ENCODE results near the gene NCAPD2. TPM values are rescaled to one million over a fixed set of nuclear protein-coding genes. Genes with fewer than 3 reads are reported as not detected.
"Not testable (repeated sequence)": the region's sequence is repeated elsewhere in the genome, so short reads cannot be mapped to it uniquely, and the experiment has no call there.

The NCAPD2 gene
- polyA plus RNA-seq, 3 donors = 62.2 to 76.7 (median 70.6) TPM

DNA sequence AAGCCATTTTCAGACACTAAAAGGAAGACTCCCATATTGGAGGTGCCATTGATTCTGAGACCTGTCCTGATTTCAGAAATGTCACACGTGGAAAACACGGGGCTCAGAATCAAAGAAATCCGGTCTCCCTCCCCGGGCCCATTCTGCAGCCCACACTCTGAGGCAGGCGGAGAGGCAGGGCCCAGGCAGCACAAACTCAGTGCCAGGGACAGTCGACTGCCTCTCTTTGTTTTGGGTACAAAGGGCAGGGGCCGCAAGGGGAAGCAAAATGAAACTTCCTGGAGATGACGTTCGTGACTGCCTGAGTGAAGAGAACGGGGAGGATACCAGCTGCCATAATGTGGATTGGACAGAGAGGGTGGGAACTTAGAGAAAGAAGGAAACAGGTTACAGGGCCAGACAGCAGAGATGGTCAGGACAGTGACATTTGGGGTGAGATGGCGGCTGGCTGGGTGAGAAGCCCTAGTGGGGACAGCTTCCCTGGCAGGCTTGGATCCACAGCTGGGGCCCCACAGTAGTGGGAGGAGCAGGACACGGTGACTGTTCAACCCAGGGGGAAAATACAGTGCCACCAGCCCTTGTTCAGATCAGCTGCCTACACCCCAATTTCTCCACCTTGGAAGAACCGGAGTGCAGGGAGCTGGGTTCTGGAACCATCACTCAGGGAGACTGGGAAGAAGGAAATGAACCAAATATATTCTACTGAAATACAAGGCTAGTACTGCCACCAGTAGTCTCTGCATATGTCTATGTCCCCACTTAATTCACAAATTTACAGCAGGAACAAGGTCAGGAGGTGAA, 48.5 kb downstream of the NCAPD2 start:
- DNase-seq = no peak

DNA sequence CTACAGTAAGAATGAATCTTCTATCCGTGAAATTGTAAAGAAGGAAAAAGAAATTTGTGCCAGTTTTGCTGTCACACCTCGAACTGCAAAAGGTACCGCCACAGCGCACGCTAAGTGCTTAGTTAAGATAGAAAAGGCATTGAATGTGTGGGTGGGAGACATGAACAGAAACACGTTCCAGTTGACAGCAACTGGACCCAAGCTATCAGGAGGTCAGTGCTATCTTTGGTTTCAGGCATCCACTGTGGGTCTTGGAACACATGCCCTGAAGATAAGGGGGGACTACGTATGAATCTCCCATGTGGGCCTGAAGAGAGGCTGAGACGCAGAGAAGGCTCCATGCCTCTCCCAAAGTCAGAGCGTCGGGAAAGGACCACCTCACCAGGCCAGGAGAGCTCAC, 52.1 kb downstream of the NCAPD2 start:
- no peak for DNase-seq

DNA sequence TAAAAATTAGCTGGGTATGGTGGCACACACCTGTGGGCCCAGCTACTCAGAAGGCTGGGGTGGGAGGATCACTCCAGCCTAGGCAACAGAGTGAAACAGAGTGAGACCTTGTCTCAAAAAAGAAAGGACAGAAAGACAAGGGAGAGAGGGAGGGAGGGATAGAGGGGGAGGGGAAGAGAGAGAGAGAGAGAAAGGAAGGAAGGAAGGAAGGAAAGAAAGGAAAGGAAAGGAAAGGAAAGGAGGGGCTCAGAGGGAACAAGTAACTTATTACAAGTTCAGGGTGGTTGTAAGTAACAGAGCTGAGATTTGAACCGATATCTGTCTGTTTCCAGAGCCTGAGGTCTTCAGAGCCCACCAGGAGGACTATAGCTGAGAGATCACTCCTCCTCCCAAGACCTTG, 53.7 kb downstream of the NCAPD2 start:
- DNase-seq = no peak

DNA sequence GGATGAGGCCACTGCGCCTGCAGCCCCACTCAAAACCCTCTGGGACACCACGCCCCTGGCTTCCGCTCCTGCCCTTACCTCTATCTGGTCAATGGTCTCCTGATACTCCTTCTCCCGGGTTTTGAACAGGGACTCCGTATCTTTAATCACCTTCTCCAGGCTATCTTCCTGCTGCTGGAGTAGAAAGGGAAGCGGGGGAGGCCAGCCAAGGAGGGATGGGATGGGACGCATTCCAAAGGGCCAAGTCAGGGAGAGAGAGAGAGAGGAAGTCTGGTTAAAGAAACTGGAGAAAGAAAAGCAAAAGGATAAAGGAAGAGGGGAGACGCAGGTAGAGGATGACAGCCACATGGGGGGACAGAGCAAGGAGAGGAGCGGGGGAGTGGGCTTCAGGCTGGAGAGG, 54.1 kb downstream of the NCAPD2 start:
- DNase-seq = no peak

DNA sequence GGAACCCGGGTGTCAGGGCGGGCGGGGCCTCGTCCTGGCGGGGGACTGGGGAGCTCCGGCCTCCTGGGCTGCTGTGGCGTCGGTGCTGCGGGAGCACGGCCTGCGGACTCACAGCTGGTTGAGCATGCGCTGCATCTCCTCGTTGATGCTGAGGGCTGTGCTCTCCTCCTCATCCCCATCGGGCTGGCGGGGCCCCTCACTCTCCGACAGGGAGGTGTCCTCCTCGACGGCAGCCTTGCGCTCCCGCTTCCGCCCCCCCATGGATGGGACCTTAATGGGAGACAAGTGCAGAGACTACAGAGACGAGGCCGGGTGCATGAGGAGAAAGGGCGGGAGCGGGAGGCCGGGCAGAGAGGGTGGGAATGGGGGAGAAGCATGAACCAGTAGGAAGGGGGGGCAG, 54.7 kb downstream of the NCAPD2 start:
- DNase-seq = no peak

DNA sequence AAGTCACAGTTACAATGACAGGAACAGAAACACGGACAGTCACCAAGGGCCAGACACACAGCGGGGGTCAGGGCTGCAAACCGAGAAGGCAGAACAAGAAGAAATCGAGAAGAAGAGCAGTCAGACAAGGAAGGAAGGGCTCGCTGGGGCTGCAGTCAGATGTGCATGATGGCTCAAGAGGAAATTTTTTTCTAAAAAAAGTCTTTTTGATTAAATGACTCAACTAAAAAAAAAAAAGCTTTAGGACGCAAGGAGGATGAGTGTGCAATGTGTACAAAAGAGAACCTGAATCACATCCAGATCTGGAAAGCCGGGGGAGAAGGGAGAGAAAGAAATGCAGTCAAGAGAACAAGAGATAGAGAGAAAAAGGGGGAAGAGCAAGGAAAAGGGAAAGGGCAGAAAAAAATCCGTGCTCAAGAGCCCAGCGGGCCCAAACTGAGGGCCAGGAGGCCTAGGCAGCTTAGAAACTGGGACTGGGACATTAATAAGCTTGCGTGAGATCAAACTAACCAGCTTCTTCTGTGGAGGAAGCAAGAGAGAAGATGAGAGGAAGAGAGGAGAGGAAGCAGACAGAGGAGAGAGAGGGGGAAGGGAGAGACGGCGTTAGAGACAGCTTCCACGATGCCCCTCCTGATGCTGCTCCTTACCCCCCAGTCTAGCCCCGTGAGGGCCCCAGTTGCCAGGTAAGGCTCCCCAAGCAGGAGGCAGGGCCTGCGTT, 55.2 kb downstream of the NCAPD2 start:
- no peak for DNase-seq

DNA sequence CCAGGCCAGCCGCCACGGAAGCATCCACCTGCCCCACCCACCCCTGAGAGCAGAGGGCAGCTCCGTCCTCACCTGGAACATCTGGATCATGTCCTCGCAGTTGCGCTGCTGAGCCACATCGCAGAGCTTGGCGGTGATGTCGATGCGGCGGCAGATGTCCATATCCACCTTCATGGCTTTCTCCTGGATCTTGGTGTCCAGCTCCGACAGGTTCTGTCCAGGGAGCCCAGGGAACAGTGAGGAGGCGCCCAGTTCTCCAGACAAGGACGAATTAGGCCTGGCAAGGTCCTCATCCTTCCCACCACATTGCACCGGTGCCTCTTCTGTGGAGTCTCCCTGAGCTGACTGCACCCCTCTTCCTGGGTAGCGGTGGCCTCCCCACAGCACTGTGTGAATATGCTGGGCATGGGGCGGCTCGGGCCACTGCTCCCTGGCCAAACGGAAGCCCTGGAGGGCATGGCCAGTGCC, 55.8 kb downstream of the NCAPD2 start:
- DNase-seq = no peak

DNA sequence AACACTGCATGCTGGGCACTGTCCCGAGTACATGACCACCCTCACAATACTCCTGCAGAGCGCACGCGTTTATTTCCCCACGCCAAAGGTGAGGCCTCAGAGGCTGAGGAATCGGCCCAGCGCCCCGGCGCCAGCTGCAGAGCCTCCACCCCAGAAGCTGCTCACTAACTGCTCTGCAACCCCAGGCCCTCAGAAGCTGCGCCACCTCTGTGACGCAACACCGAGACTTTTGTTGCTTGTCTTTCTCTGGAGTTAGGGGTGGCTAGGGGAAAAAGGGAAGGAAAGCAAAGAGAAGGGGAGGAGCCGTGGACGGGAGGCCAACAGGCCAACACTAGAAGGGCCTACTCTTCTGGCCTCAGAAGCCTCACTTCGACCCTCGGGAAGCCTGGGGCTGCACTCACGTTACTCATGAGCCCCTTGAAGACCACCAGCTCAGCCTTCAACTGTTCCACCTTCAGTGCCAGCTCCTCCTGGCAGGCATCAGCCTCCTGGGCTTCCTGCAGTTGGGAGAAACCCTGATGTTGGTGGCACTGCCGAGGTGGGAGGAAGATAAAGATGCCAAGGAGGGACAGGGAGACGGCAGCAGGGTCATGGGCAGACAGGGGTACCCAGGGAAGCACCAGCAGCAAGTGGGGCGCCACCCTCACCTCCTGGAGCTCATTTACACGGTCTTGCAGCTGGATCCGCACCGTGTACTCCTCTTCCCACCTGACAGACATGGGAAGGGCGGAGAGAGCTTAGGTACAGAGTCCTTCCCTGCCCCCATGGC, 56.6 kb downstream of the NCAPD2 start:
- DNase-seq = no peak

DNA sequence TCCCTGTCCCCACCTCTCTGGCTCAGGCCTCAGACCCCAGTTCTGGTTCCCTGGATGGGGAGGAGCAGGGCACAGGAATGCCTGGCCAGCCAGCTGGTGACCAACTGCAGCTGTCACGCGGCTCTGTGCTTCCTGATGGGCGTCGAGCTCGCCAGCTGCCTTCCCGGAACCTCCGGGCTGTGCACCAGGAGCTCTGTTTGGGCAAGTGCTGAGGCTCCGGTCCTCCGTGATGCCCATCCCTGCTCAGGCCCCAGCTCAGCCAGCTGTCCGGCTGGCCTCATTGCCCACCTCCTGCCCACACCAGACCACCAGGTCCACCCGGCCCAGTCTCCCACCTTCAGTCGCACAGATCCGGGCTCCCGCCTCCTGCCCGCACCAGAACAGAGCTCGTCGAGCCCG, 57.2 kb downstream of the NCAPD2 start:
- no peak for DNase-seq

DNA sequence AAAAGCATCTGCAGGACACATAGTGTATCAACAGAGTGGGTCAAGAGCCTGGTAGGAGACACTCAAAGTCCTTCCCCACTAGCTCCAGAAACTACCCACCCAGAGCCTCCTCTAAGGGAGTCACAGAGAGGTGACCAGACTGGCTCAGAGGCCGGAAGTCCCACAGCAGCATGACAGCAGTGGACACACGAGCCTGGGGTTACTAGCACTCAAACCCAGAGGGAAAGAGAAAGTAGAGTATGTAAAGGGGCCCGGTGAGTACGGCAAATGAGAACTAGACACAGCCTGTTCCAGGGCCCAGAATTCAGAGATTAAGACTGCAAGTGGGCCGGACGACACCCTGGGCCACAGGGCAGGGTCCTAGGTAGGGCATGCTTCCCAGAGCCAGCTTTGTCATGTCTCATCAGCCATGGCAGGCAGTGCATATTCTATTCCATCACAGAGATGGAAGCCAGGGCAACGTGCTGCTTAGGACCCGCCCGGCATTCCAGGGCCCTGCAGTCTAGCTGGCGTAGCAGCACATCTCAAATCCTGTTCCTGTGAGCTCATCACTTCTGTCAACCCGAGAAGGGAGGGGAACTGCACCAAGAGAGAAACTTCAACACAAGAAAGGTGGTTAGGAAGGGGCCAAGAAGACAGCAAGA, 57.7 kb downstream of the NCAPD2 start:
- no peak for DNase-seq

DNA sequence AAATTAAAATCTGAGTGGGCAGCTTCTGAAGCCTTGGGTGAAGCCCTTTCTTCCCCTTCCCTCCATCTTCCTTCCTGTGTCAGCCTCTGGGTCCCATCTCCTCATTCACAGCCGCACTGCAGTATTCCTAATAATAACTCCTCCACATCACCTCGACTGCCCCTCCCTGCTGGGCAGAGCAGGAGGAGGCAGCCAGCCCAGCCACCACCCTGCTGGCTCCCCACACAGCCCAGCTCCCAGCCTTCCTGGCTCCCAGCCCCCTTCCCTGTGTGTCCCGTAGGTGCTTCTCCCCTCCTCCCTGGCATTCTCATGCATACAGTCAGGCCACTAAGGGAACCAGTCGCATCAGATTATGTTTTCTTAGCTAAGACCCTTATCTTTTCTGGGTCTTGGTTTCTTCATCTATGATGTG, 58.2 kb downstream of the NCAPD2 start:
- no peak for DNase-seq

DNA sequence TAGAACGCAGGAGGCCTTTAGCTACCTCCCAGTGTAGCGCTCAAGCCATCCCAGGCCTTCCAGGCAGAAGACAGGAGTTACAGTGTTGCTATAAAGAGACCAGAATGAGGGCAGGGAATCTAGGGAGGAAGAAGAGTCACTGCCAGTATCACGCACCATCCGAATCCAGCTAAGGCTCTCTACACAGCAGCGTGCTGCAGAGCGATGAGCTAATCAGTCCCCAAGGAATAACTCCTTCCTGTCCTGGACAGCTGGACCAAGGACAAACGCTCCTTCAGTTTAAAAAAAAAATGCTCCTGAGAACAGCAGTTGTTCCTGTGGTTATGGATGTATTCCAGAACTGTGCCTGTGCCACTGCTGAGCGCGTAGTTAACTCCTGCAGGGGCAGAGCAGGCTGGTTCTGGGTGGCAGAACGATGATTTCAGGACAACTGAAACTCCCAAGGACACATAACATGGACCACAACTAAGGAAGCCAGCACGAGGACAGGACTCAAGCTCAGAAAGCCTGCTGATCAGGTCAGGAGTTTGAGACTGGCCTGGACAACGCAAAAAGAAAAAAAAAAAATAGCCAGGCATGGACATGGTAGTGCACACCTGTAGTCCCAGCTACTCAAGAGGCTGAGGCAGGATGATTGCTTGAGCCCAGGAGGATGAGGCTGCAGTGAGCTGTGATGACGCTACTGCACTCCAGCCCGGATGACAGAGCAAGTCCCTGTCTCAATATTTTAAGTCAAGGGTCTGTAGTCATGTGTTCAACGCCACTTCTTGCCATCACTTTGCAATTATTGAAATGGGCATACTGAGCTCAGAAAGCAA, 59.4 kb downstream of the NCAPD2 start:
- DNase-seq = no peak

DNA sequence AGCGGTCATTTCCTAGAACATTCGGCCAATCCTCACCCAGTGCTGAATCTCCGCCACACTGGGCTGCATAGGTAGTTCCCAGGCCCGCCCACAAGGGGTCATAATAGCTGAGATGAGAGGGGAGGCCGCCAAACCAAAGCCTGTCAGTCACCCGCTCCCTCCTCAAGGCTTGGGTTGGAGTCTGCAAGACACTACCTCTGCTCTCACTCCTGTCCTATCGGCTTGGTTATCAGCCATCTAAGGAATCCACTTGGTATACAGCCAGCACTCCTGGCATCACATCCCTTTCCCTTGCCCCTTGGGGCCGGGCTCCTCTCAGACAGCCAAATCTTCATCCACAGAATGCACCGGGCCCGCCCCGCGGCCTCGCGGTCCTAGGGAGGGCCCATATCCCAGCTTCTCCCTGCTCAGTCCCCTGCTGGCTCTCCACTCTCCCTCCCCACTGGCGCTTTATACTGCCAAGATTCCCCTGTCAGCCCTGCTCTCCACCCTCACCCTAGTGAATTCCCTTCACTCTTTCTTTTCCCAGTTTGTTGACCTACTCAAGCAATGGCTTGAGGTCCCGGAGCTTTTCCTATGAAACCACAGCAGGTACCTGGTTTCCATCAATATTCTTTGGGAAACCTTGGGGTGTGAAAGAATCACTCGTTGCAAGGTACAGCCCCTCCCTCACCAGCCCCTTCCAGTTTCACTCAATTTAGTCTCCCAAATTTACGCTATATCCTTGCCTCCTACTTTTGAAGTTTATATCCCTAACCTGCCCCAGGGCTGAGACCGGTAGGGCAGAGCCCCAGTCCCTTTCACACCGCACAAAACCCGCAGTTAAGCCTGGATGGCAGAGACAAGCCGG, 60.5 kb downstream of the NCAPD2 start:
- no peak for DNase-seq

DNA sequence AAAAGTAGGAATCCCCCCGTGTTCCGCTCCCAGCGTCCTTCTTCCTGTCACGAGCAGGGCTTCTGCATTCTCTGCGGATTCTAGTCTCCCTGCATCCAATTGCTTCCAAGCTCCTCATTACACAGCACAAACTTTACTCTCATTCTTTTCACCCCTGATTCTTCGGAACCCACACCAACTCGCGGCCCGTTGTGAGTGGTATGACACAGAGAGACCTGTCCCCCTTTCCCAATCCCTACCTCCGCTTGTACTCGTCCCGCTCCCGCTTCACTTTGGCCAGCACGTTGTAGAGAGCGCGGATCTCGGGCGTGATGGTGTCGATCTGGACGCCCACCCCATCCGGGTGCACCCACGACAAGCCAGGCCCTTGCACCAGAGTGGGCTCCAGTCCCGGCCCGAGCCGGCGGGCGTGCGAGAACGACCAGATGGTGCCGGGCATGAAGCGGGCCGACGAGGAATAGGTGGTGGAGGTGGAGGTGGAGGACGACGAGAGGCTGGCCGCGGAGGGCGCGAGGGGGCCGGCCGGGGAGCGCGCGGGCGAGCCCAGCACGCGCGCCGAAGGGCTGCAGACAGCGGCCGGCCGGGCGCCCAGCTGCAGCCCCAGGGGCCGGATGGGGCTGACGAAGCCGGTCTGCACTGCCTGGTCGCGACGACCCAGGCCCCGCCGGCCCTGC, 61.3 kb downstream of the NCAPD2 start:
- no peak for DNase-seq

DNA sequence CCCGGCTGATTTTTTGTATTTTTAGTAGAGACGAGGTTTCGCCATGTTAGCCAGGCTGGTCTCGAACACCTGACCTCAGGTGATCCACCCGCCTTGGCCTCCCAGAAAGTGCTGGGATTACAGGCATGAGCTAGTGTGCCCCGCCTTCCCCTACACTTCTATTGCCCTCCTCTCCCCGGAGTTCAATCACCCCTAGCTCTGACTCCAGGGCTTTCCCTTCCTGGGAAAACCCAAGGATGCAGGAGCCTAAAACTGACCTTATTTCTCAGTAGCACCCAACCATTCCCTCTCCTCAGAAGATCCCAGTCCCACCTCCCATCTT, 62.6 kb downstream of the NCAPD2 start:
- DNase-seq = not testable (repeated sequence)

DNA sequence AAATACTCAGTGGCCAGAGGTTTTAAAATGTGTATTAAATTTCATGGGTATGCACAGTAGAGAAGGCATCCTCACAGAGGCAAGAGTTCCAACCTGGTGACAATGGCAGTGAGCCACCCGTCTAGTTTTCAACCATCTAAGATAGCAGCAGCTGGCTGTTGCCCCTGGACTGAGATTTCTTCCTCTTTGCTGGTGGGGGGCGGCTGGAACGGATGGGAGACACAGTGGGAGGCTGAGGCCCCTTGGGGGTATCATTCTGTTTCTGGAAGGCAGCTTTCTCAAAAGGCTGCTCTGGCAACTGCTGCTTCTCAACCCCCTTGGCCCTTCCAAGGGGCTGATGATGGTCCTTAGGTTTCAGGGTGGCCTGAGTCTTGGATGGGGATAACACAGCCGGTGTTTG, 63.0 kb downstream of the NCAPD2 start:
- DNase-seq = no peak

DNA sequence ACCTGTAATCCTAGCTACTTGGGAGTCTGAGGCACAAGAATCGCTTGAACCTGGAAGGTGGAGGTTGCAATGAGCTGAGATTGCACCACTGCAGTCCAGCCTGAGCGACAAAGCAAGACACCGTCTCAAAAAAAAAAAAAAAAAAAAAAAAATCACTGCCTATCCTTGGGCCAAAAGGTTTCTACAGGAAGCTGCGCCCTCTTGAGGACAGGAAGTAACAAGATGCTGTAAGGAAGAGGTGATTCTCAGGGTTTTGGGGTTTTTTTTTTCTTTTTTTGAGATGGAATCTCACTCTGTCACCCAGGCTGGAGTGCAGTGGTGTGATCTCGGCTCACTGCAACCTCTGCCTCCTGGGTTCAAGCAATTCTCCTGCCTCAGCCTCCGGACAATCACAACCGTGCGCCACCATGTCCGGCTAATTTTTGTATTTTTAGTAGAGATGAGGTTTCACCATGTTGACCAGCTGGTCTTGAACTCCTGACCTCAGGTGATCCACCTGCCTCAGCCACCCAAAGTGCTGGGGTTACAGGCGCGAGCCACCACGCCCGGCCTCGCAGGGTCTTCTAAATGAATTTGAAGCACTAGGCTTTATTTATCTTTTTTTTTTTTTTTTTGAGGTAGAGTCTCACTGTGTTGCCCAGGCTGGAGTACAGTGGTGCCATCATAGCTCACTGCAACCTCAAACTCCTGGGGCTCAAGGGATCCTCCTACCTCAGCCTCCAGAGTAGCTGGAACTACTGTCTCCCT, 64.3 kb downstream of the NCAPD2 start:
- DNase-seq = not testable (repeated sequence)

DNA sequence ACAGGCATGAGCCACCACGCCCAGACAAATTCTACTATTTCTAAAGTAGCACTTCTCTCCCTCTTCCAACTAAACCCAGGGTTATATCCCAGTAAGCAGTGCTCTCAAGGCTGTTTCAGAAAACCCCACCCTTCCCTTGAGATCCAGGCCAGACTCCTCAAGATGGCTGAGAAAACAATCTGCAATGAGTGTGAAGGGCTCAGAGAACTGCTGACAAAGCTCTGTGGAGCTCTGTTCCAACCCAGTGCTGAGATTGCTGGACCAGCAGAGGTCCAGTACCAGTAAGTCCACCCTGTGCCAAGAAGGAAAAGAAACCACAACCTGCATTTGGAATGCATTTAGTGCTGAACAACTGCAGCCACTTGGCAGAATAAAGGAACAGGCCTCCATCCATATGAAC, 65.6 kb downstream of the NCAPD2 start:
- DNase-seq = no peak
